Measurements from ENCODE around the gene STK24.

Gene STK24

GRCh38 chr13:98549728-98550317 is 27.1 kb downstream of the STK24 start:
- no peak for DNase-seq

GRCh38 chr13:98549006-98549727 is 27.7 kb downstream of the STK24 start:
- no peak for DNase-seq

- DNase-seq = peak; percentile 34
These were observed 28.7 kb downstream of the STK24 start for GRCh38 chr13:98548230-98548629.

- DNase-seq = no peak
These were observed 29.5 kb downstream of the STK24 start for GRCh38 chr13:98547455-98547854.

GRCh38 chr13:98546402-98546801 is 30.5 kb downstream of the STK24 start:
- no peak for DNase-seq

GRCh38 chr13:98544104-98544710 is 32.7 kb downstream of the STK24 start:
- DNase-seq = no peak

- no peak for DNase-seq
These were observed 33.4 kb downstream of the STK24 start for GRCh38 chr13:98543378-98544103.

GRCh38 chr13:98542568-98543377 is 34.1 kb downstream of the STK24 start:
- no peak for DNase-seq

GRCh38 chr13:98541701-98542203 is 35.2 kb downstream of the STK24 start:
- DNase-seq = no peak

- no peak for DNase-seq
These were observed 35.7 kb downstream of the STK24 start for GRCh38 chr13:98541191-98541590.

GRCh38 chr13:98540476-98540875 is 36.4 kb downstream of the STK24 start:
- no peak for DNase-seq

- no peak for DNase-seq
These were observed 37.2 kb downstream of the STK24 start for GRCh38 chr13:98539666-98540065.

- no peak for DNase-seq
These were observed 38.0 kb downstream of the STK24 start for GRCh38 chr13:98538876-98539275.

- no peak for DNase-seq
These were observed 39.2 kb downstream of the STK24 start for GRCh38 chr13:98537740-98538139.

- DNase-seq = no peak
These were observed 39.6 kb downstream of the STK24 start for GRCh38 chr13:98537306-98537705.

- no peak for DNase-seq
These were observed 40.2 kb downstream of the STK24 start for GRCh38 chr13:98536729-98537128.

GRCh38 chr13:98535501-98536354 is 41.2 kb downstream of the STK24 start:
- DNase-seq = no peak

GRCh38 chr13:98534821-98535220 is 42.1 kb downstream of the STK24 start:
- DNase-seq = no peak

- no peak for DNase-seq
These were observed 43.0 kb downstream of the STK24 start for GRCh38 chr13:98533912-98534311.

GRCh38 chr13:98532254-98532653 is 44.7 kb downstream of the STK24 start:
- no peak for DNase-seq

GRCh38 chr13:98530217-98530616 is 46.7 kb downstream of the STK24 start:
- DNase-seq = no peak

GRCh38 chr13:98529171-98529570 is 47.7 kb downstream of the STK24 start:
- no peak for DNase-seq
